Measurements from ENCODE around the gene BCL7A. TPM values are rescaled to one million over a fixed set of nuclear protein-coding genes. Genes with fewer than 3 reads are reported as not detected.

BCL7A gene
- polyA plus RNA-seq, 1 of the 3 experiments (the other 2 are of a cell fraction): 34.0 TPM

DNA sequence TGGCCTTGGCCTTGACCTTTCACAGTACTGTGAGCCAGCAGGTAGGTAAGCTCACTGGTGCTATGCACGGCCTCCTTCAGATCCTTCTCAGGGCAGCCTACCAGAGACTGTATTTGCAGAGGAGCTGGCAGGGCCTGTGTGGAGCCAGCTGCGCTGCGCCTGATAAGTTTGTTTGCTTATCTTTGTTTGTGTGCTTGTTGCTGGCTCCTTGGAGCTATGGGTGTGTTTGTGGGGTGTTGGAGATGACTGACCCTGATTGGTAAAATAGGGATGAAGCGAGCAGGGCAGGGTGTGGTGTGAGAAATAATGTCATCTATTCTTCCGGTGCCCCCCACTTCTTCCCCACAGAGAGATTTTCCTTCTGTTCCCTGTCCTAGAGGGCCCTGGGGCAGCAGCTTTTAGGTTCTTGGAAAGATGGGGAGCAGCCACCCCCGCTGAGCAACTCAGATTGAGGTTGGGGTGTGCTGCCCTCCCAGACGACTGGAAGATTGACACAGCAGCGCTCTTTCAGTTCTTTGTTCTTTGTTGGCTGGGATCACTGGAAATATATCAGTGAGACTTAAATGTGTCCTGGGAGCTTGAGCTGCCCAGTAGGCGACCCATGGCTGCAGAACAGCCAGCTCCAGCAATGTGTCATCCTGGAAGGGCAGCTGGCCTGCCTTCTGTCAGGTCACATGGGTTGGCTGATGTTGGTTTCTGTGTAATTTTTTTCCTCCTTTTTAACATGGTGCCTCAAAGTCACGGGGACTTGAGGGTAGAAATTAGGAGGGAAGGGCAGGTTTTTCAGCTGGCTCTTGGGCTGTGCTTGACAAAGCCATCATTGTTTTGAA is 76.5 kb downstream of the BCL7A start:
- Histone ChIP-seq H3K36me3 (replicated peaks in 1 of 2; ENCODE audit: control insufficient read depth in 1 of 2, insufficient read depth in 2 of 2, low read length in 1 of 2) (no peaks in the 10 kb centered on the region), H3K4me2 (peak overlapping the region; percentile 34), H3K4me1 (ENCODE audit: control insufficient read depth in 1 of 2, insufficient read depth in 2 of 2, low read depth in 1 of 2, low read length in 1 of 2) (peaks cover 25 to 39% of the 10 kb centered on the region in 2 experiments), H3K4me3 (ENCODE audit: low read depth in 2 of 2, low read length in 1 of 2) (no peak overlapping the region), H3K27ac (ENCODE audit: low read depth in 2 of 2, low read length in 1 of 2) (peak overlapping the region; percentile 51 to 54), H3F3A (replicated peaks; ENCODE audit: insufficient read depth) (peaks cover 27% of the 10 kb centered on the region), H4K20me1 (ENCODE audit: insufficient read depth) (peaks cover 54% of the 10 kb centered on the region), H3K9me3 (no peaks in the 10 kb centered on the region), H3K79me2 (ENCODE audit: insufficient read depth) (peaks cover 95% of the 10 kb centered on the region), H3K9ac (no peak overlapping the region), H3K9me2 (no peaks in the 10 kb centered on the region), H3K27me3 (ENCODE audit: insufficient read depth) (no peaks in the 10 kb centered on the region), H2AFZ (ENCODE audit: low read depth) (no peak overlapping the region)
- TF ChIP-seq RXRA (IDR thresholded peaks at IDR 0.05; ENCODE audit: borderline replicate concordance, low read depth) (no peak), NRF1 (IDR thresholded peaks at IDR 0.05; ENCODE audit: low read depth, low read length) (peak; percentile 13; the same call in 1 of the 2 replicates), FOXJ3 (CRISPR knock-in tag; IDR thresholded peaks at IDR 0.05) (peak; percentile 63; the same call in 1 of the 2 replicates), MXI1 (IDR thresholded peaks at IDR 0.05; ENCODE audit: low read depth, low read length) (peak; percentile 95), TEAD4 (IDR thresholded peaks at IDR 0.05; ENCODE audit: borderline replicate concordance, insufficient read depth) (no peak), EP300 (IDR thresholded peaks at IDR 0.05; ENCODE audit: borderline replicate concordance in 1 of 2, low read depth in 1 of 2, low read length in 1 of 2) (peak in 1 of 2 experiments; percentile 29; a peak in 1 of 4 replicates), EZH2phosphoT487 (IDR thresholded peaks at IDR 0.05; ENCODE audit: borderline replicate concordance, low read depth) (no peak), YY1 (IDR thresholded peaks at IDR 0.05; ENCODE audit: low read depth) (no peak), SIN3A (IDR thresholded peaks at IDR 0.05; ENCODE audit: borderline replicate concordance, low read depth, low read length) (no peak), JUND (IDR thresholded peaks at IDR 0.05) (no peak), SMC3 (IDR thresholded peaks at IDR 0.05; ENCODE audit: low read depth, low read length) (peak; percentile 15; the same call in 1 of the 2 replicates), GATA2 (CRISPR knock-in tag; IDR thresholded peaks at IDR 0.05) (peak; percentile 77), MAX (IDR thresholded peaks at IDR 0.05; ENCODE audit: low read depth) (0 out of 2 replicates have a peak, but pooled peaks have one; percentile 20)
- TF ChIP-seq, protein P1, sequence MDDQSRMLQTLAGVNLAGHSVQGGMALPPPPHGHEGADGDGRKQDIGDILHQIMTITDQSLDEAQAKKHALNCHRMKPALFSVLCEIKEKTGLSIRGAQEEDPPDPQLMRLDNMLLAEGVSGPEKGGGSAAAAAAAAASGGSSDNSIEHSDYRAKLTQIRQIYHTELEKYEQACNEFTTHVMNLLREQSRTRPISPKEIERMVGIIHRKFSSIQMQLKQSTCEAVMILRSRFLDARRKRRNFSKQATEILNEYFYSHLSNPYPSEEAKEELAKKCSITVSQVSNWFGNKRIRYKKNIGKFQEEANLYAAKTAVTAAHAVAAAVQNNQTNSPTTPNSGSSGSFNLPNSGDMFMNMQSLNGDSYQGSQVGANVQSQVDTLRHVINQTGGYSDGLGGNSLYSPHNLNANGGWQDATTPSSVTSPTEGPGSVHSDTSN (IDR thresholded peaks at IDR 0.05): 0 out of 2 replicates have a peak, but pooled peaks have one; percentile 39
- TF ChIP-seq, protein P2, sequence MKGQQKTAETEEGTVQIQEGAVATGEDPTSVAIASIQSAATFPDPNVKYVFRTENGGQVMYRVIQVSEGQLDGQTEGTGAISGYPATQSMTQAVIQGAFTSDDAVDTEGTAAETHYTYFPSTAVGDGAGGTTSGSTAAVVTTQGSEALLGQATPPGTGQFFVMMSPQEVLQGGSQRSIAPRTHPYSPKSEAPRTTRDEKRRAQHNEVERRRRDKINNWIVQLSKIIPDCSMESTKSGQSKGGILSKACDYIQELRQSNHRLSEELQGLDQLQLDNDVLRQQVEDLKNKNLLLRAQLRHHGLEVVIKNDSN (IDR thresholded peaks at IDR 0.05; ENCODE audit: borderline replicate concordance, low read depth): no peak; the same call in 1 of the 2 replicates
- TF ChIP-seq, protein P3, sequence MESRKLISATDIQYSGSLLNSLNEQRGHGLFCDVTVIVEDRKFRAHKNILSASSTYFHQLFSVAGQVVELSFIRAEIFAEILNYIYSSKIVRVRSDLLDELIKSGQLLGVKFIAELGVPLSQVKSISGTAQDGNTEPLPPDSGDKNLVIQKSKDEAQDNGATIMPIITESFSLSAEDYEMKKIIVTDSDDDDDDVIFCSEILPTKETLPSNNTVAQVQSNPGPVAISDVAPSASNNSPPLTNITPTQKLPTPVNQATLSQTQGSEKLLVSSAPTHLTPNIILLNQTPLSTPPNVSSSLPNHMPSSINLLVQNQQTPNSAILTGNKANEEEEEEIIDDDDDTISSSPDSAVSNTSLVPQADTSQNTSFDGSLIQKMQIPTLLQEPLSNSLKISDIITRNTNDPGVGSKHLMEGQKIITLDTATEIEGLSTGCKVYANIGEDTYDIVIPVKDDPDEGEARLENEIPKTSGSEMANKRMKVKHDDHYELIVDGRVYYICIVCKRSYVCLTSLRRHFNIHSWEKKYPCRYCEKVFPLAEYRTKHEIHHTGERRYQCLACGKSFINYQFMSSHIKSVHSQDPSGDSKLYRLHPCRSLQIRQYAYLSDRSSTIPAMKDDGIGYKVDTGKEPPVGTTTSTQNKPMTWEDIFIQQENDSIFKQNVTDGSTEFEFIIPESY (IDR thresholded peaks at IDR 0.05; ENCODE audit: borderline replicate concordance, low read depth): no peak
- TF ChIP-seq, protein P4, sequence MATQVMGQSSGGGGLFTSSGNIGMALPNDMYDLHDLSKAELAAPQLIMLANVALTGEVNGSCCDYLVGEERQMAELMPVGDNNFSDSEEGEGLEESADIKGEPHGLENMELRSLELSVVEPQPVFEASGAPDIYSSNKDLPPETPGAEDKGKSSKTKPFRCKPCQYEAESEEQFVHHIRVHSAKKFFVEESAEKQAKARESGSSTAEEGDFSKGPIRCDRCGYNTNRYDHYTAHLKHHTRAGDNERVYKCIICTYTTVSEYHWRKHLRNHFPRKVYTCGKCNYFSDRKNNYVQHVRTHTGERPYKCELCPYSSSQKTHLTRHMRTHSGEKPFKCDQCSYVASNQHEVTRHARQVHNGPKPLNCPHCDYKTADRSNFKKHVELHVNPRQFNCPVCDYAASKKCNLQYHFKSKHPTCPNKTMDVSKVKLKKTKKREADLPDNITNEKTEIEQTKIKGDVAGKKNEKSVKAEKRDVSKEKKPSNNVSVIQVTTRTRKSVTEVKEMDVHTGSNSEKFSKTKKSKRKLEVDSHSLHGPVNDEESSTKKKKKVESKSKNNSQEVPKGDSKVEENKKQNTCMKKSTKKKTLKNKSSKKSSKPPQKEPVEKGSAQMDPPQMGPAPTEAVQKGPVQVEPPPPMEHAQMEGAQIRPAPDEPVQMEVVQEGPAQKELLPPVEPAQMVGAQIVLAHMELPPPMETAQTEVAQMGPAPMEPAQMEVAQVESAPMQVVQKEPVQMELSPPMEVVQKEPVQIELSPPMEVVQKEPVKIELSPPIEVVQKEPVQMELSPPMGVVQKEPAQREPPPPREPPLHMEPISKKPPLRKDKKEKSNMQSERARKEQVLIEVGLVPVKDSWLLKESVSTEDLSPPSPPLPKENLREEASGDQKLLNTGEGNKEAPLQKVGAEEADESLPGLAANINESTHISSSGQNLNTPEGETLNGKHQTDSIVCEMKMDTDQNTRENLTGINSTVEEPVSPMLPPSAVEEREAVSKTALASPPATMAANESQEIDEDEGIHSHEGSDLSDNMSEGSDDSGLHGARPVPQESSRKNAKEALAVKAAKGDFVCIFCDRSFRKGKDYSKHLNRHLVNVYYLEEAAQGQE (IDR thresholded peaks at IDR 0.05; ENCODE audit: low read depth, low read length): no peak
- DNase-seq: peak; percentile 75
- ChIA-PET CTCF (interaction anchor here (0.5 to 3.0 kb wide), 10 partner anchors 12 to 304 kb away, joined by 3 to 20 read pairs (median 6); partner anchors contain the start of gene RHOF), POLR2A (interaction anchor here (1.6 to 2.2 kb wide), 2 partner anchors 17 to 20 kb away, joined by 4 to 8 read pairs; partner anchors contain the start of gene MLXIP)
- WGBS (ENCODE audit: low lambda C conversion rate): 66% methylated on average over 10 of the region's 10 CpGs
